ENCODE data around the gene PLEKHG4.

The PLEKHG4 gene

GRCh38 chr16:67294171-67294757 lies 14.9 kb downstream of the PLEKHG4 start:
- no peak for DNase-seq

DNA sequence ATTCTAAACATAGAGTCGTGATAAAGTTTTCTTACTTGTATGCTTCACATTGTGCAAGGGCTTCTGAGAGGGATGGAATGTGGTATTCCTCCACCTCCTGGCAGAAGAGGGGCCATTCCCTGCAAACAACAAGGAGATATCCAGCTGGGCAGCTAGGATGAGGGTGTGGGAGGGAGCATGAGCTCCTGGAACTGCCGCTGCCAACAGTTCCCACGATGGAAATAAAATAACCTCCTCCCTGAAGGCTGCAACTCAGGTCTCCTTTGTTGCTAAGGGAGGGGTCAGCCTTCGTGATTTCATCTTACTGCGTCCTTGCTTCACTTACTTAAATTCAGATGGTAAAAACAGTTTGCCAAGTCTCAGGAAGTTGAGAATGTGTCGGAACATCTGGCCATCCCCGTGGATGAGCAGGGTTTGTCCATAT lies 15.6 kb downstream of the PLEKHG4 start:
- DNase-seq = no peak

GRCh38 chr16:67296420-67296819 lies 17.1 kb downstream of the PLEKHG4 start:
- no peak for DNase-seq

GRCh38 chr16:67298277-67298676 lies 18.9 kb downstream of the PLEKHG4 start:
- no peak for DNase-seq

DNA sequence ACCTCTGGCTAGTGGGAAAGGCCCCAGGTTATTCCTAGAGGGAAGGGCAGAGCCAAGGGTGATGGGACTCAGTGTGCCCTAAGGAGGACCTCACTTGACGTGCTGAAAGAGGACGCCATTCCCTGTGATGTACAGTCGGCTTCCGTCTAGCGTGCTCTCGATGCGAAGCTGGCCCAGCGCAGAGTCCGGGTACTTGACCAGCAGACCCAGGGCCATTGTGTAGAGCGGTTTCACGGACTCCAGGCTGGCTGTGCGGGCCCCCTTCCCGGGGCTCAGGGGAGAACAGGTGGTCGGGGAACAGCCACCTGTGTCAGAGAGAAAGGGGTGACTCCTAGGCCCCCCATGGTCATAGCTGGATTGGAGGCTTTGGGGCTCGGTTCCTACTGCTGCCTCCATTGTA lies 19.9 kb downstream of the PLEKHG4 start:
- DNase-seq = no peak

GRCh38 chr16:67301080-67301782 lies 21.9 kb downstream of the PLEKHG4 start:
- no peak for DNase-seq

DNA sequence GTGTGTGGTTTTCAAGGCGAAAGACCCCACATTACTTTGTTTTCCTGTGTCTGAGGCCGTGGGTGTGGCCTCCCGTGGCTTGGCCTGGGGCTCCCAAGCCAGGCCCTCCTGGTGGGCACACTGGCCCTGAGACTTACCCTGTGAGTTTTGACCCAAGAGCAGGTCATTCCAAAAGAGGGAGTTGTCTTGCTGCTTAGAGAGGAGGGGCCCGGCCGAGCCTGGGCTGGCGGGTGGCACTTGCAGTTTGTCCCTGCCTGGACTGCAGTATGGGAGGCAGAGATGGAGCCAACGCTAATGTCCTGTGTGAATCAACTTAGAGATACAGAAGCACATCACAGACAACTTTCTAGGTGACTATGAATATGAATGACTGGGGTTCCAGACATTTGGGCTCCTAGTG lies 22.7 kb downstream of the PLEKHG4 start:
- no peak for DNase-seq

DNA sequence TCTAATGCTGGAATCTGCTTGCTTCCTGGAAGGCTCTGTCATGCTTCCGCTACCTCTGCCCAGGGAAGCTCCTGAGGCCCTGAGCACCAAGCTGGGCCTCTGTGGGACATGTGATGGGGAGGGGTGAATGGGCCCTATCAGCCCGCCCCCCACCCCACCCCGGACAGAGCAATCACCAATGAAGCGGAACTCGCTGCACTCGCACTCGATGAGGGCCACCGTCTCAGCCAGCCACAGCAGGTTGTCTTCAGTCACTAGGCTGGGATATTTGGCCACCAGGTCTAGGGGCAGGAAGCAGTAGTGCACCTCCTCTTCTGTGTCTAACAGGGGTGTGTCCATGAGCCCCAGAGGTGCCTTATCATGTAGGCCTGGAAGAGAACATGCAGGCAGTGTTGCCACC lies 23.6 kb downstream of the PLEKHG4 start:
- DNase-seq = peak in 1 of 3 experiments; percentile 5

- no peak for DNase-seq
Observed at GRCh38 chr16:67304020-67304419, 24.7 kb downstream of the PLEKHG4 start.

DNA sequence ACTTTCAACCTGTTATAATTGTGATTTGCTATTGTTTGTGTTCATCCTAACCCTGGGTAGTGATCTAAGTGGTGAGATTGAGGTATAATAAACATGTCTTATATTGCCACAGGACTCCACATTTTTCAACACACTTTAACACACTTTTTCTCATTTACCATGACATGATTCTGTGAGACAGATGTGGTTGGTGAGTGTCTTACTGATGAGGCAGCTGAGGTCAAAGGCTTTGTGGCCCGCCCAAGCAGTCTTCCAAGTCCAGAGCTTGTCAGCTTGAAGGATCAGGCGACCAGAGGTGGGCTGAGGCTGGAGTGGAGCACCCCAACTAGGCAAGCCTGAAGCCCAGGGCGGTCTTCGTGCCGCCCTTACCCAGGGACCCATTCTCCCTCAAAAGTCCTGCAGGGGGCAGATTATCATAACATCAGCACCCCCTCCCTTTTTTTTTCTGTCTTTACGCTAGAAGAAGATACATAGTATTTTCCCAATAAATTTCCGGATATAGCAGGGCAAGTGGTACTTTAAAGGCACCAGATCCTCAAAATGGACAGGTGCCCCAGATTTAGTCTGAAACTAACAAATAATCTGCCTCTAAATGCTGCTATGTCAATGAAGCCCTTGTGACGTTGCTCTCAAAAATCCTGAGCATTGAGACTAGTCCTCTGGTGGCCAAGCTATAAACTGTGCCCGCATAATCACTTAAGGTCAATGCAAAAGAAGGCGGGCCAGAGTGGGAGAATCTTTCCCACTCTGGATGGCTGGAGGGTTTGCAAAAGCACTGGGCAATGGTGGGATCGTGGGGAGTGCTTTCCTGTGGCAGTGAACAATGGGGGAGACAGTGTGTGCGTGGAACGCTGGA lies 26.1 kb downstream of the PLEKHG4 start:
- no peak for DNase-seq

DNA sequence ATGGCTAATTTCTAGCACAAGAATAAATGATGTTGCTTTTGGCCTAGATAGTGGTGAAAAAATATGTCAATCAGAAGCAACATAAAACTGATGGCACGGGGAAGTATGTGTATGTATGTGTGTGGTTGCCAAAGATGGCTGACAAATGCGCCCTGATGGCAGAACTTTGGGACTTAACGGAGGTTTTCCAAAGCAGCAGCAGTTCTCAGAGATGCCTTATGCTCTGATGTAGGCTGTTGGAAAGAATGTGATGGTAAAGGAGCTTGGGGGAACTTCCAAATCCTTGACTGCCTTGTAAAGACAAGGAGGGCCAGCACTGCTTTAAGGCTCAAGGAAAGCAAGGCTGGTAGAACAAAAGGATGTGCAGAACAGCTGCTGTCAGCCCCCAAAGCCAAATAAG lies 31.2 kb downstream of the PLEKHG4 start:
- DNase-seq = no peak

DNA sequence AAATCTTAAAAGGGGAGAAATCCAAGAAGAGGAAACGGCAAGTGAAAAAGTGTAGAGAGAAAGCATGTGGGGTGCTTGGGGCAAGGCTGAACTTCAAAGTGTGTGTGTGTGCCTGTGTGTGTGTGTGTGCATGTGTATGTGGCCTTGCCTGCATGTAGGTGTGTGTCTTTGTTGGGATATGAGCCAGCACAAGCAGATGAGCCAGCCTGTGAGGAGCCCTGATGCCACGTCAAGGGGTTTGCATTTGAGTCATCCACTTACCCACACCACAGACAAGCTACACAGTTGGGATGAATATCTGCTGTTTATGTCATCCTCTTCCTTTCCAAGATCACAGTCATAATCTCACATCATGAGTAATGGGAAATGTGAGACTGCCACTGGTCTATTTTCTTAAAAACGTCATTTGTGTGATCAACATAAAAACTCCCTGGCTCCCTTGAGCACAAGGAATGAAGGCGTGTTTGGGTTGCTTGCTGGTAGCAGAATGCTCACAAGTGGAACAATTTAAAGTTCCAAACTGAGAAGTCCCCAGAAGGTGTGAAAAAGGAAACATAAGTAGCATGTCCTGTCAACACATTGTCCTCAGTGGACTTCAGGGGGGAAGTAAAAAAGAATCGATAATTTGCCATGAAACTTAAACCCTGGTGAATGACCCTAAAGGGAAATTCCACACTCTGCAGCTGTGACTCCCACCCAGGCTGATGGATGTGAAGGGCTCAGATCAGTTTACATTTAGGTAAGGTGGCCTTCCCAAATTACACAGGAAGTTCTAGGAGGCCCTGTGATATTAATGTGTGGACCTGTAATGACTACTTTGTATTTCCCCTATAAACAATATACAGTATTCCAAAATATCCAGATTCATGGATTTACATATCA lies 32.5 kb downstream of the PLEKHG4 start:
- DNase-seq = no peak

DNA sequence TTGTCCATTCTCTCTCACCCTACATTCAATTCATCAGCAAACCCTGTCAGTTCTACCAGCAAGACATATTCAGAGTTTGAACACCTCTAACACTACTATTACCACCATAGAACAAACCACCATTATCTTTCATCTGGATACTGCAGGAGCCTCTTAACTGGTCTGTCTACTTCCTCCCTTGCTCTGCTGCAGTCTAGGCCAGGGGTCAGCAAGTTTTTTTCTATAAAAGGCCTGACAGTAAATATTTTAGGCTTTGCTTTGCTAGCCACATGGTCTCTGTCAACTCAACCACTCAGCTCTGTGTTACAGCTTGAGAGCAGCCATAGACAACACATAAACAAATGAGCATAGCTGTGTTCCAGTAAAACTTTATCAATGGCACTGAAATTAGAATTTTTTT lies 33.4 kb downstream of the PLEKHG4 start:
- DNase-seq = no peak

DNA sequence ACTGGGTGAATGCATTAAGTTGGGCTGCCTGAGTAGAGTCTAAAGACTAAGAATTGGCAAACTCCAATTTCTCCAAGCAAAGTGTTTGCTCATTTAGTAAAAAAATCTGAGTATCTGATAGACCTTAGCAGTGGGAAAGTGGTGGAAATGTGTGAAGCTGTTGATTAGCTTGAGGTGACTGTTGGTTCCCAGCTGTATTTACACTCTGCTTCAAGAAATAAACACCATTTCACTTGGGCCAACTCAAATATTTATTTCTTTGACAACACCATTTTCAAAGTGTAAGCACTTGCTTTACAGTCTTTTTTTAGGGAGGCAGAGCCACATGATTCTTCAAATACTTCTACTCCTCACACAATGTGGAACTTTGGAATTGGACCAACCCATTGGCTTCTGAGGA lies 38.5 kb downstream of the PLEKHG4 start:
- DNase-seq = no peak

DNA sequence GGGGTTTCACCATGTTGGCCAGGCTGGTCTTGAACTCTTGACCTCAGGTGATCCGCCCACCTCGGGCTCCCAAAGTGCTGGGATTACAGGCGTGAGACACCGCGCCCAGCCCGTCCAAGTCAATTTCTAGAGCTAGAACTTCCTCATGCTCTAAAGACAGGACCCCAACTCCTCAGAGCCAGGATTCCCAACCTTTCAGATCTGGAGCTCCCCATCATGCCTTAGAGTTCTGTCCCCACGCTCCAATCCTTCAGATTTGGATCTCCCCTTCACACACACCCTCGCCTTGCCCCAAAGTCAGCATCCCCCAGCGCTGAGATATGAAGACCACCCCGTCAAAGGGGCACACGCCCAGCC lies 46.8 kb downstream of the PLEKHG4 start:
- DNase-seq = no peak

DNA sequence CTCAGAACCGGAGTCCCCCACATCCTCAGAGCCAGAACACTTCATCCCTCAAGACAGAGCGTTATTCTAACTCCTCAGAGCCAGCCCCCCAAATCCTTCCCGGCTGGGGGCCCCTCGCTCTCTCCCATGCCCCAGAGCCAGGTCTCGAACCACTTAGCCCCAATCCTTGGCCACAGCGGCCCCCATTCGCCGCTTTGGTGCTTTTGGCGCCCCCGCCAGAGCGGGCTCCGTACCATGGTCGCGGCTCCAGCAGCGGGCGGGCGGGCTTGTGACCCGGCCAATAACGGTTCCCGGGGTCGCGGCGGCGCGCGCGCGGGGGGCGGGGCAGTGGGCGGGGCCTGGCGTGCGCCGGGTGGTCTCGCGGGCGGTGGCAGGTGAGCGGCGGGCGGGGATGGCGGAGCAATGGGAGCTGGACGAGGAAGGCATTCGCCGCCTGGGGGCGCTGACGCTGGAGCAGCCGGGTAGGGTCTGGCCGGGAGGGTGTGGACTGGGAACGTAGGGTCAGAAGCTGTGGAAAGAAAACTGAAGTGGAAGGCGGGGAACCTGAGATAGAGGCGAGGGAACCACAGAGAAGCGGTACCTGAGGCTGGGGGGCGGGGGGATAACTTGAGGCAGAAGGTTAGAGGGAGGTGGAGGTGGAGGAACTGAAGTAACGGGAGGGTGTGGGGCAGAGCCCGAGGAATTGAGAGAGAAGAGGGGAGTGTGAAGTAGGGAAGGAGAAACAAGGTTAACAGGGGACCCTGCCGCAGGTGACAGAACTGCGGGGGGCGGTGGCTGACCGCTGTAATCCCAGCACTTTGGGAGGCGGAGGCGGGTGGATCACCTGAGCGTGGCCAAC lies 47.4 kb downstream of the PLEKHG4 start, which contains the start of the genes KCTD19 and LRRC36:
Gene KCTD19, minus strand, starts transcription at position 270 of the 838 bp plus-strand sequence. Its CDS starts 34 bp downstream, at position 236.
Gene LRRC36, plus strand, starts transcription at position 344 of the 838 bp plus-strand sequence. Its CDS starts 48 bp downstream, at position 392.
- peak; percentile 63 to 75 (median 70) for DNase-seq

GRCh38 chr16:67327743-67328142 lies 48.4 kb downstream of the PLEKHG4 start:
- no peak for DNase-seq

GRCh38 chr16:67329901-67330300 lies 50.6 kb downstream of the PLEKHG4 start:
- no peak for DNase-seq

- no peak for DNase-seq
Observed at GRCh38 chr16:67333315-67333714, 54.0 kb downstream of the PLEKHG4 start.

DNA sequence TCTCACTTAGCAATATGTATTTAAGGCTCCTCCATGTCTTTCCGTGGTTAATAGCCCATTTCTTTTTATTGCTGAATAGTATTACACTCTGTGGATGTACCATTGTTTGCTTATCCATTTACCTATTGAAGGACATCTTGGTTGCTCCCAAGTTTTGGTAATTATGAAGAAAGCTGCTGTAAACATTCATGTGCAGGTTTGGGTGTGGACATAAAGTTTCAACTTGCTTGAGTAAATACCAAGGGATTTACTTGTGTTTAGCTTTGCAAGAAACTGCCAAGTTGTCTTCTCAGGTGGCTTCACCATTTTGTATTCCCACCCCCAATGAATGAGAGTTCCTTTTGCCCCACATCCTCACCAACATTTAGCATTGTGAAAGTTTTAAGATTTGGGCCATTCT lies 56.8 kb downstream of the PLEKHG4 start:
- no peak for DNase-seq

- DNase-seq = no peak
Observed at GRCh38 chr16:67336648-67337047, 57.3 kb downstream of the PLEKHG4 start.

All from NCI-H1417 (cell line).